Natural killer cell (primary cell): ENCODE measurements around the gene RPN2. TPM values are rescaled to one million over a fixed set of nuclear protein-coding genes. Genes with fewer than 3 reads are reported as not detected.
A peak's percentile ranks its signal among the peaks of the same experiment; 100 is the strongest.

Source experiments
- ATAC-seq, 3 donors: fragments of 150-1000 bp in 2 of 3; fragments of 200-7000 bp in 1 of 3; cut with Tn5 transposase; 1 replicate in 1 of 3; 2 replicates in 2 of 3; pipeline ENCODE4 v1.10.0; 2021; ENCODE audit warnings: mild to moderate bottlenecking in 2 of 3, moderate library complexity in 2 of 3
- DNase-seq, 2 donors: peaks; one replicate each; pipeline versions ENCODE4 v3.0.0 to v3.0.0-alpha.2; 2013 to 2021; ENCODE audit warnings: mixed read lengths in 1 of 2
- H3K27ac ChIP-seq: one replicate; pipeline ENCODE4 v1.5.1; 2013; ENCODE audit warnings: mild to moderate bottlenecking, low read length
- H3K27me3 ChIP-seq: one replicate; pipeline ENCODE4 v1.6.1; 2013; ENCODE audit warnings: low read length; ENCODE audit not compliant: control insufficient read depth, insufficient read depth
- H3K36me3 ChIP-seq: one replicate; pipeline ENCODE4 v1.6.1; 2013; ENCODE audit warnings: low read length; ENCODE audit not compliant: control insufficient read depth, insufficient read depth
- H3K4me1 ChIP-seq: one replicate; pipeline ENCODE4 v1.6.1; 2013; ENCODE audit warnings: low read length; ENCODE audit not compliant: control insufficient read depth, insufficient read depth
- H3K4me3 ChIP-seq: one replicate; pipeline ENCODE4 v1.5.1; 2013; ENCODE audit warnings: low read length
- H3K9me3 ChIP-seq: one replicate; pipeline ENCODE4 v1.6.1; 2013; ENCODE audit warnings: low read length; ENCODE audit not compliant: control insufficient read depth, insufficient read depth
- H3K27ac Mint-ChIP-seq, 2 donors: one replicate each; pipeline ENCODE4 v1.8.0; 2022; ENCODE audit warnings: mild to moderate bottlenecking in 2 of 2, mixed read lengths in 2 of 2, moderate library complexity in 1 of 2
- H3K27me3 Mint-ChIP-seq, 2 donors: one replicate each; pipeline ENCODE4 v1.8.0; 2022; ENCODE audit warnings: low read depth in 2 of 2, mixed read lengths in 2 of 2
- H3K36me3 Mint-ChIP-seq: one replicate; pipeline ENCODE4 v1.8.0; 2022; ENCODE audit warnings: mixed read lengths
- H3K4me1 Mint-ChIP-seq, 2 donors: one replicate each; pipeline ENCODE4 v1.8.0; 2022; ENCODE audit warnings: mixed read lengths in 2 of 2
- H3K4me3 Mint-ChIP-seq: one replicate; pipeline ENCODE4 v1.8.0; 2022; ENCODE audit warnings: mild to moderate bottlenecking, moderate library complexity, mixed read lengths
- H3K9me3 Mint-ChIP-seq, 2 donors: one replicate each; pipeline ENCODE4 v1.8.0; 2022; ENCODE audit warnings: mixed read lengths in 2 of 2
- CTCF ChIP-seq: fragments of 200-600 bp; IDR thresholded peaks from one replicate; pipeline ENCODE4 v1.8.0; 2022; ENCODE audit warnings: antibody characterized with exemption
- WGBS: methylation state at CpG from one replicate; pipeline ENCODE4 v1.1.7; 2013; ENCODE audit warnings: missing lambda C conversion rate; ENCODE audit not compliant: insufficient coverage; 5-methylcytosine and 5-hydroxymethylcytosine counted together
- intact Hi-C: fragments of 100-400 bp; cut with micrococcal nuclease; formaldehyde crosslinking; loops from one replicate; pipeline ENCODE4 v1.14.2; 2022
- total RNA-seq, 4 donors: library from RNA; stranded (reverse); fragments of 120-200 nt in 1 of 4; gene quantifications; one replicate each; pipeline versions ENCODE4 v1.2.3 to v1.2.4, GENCODE V29; 2013 to 2022

RPN2 gene
- total RNA-seq, 3 donors from 2014 or later (not counting 1 experiment from before 2014, with no cell fraction given), result 124 to 136 (median 125) TPM

- Mint-ChIP-seq H3K27ac (no peak overlapping the region), H3K4me3 (no peak overlapping the region), H3K36me3 (no peaks in the 10 kb centered on the region), H3K9me3 (no peaks in the 10 kb centered on the region), H3K4me1 (no peaks in the 10 kb centered on the region), H3K27me3 (peaks cover 5 to 8% of the 10 kb centered on the region in 2 donors)
- no peak overlapping the region for H3K27ac ChIP-seq
- 95% methylated on average over 6 of the region's 6 CpGs for WGBS
- TF ChIP-seq CTCF, result no peak
- peaks cover 7% of the 10 kb centered on the region for H3K4me1 ChIP-seq
- DNase-seq (no peak), ATAC-seq (no peak)
- H3K27me3 ChIP-seq, result no peaks in the 10 kb centered on the region
- no peak overlapping the region for H3K4me3 ChIP-seq
- intact Hi-C loops, result loop anchor here (5.0 kb wide), 1 partner anchor 248 kb away; no protein-coding TSS in a partner anchor
- no peaks in the 10 kb centered on the region for H3K9me3 ChIP-seq
- H3K36me3 ChIP-seq, result no peaks in the 10 kb centered on the region
These were observed 105.6 kb downstream of the RPN2 start for GRCh38 chr20:37284691-37285161.

GRCh38 chr20:37285664-37286374, 106.7 kb downstream of the RPN2 start:
- H3K4me1 Mint-ChIP-seq, result no peaks in the 10 kb centered on the region
- 88% methylated on average over 11 of the region's 12 CpGs for WGBS
- H3K9me3 Mint-ChIP-seq, result no peaks in the 10 kb centered on the region
- H3K4me3 ChIP-seq, result no peak overlapping the region
- ATAC-seq (no peak), DNase-seq (no peak)
- intact Hi-C loops, result loop anchor here (5.0 kb wide), 1 partner anchor 246 kb away; no protein-coding TSS in a partner anchor
- no peak for TF ChIP-seq CTCF
- no peak overlapping the region for H3K27ac Mint-ChIP-seq
- peaks cover 18% of the 10 kb centered on the region for H3K4me1 ChIP-seq
- peaks cover 5 to 8% of the 10 kb centered on the region in 2 donors for H3K27me3 Mint-ChIP-seq
- no peaks in the 10 kb centered on the region for H3K36me3 ChIP-seq
- H3K4me3 Mint-ChIP-seq, result no peak overlapping the region
- no peaks in the 10 kb centered on the region for H3K27me3 ChIP-seq
- no peak overlapping the region for H3K27ac ChIP-seq
- no peaks in the 10 kb centered on the region for H3K9me3 ChIP-seq
- H3K36me3 Mint-ChIP-seq, result no peaks in the 10 kb centered on the region

GRCh38 chr20:37288091-37288490, 109.0 kb downstream of the RPN2 start:
- H3K9me3 Mint-ChIP-seq, result no peaks in the 10 kb centered on the region
- no peak for TF ChIP-seq CTCF
- H3K36me3 ChIP-seq, result no peaks in the 10 kb centered on the region
- intact Hi-C loops, result loop anchor here (5.0 kb wide), 1 partner anchor 244 kb away; no protein-coding TSS in a partner anchor
- WGBS, result 92% methylated on average over 3 of the region's 4 CpGs
- no peak overlapping the region for H3K4me3 ChIP-seq
- H3K27me3 Mint-ChIP-seq, result peaks cover 0 to 5% of the 10 kb centered on the region in 2 donors
- H3K36me3 Mint-ChIP-seq, result no peaks in the 10 kb centered on the region
- no peak overlapping the region for H3K27ac ChIP-seq
- H3K27ac Mint-ChIP-seq, result peak overlapping the region; percentile 90 to 96
- DNase-seq (no peak), ATAC-seq (no peak)
- H3K4me1 Mint-ChIP-seq, result peaks cover 10 to 14% of the 10 kb centered on the region in 2 donors
- no peaks in the 10 kb centered on the region for H3K27me3 ChIP-seq
- peak overlapping the region; percentile 60 for H3K4me3 Mint-ChIP-seq
- H3K9me3 ChIP-seq, result no peaks in the 10 kb centered on the region
- H3K4me1 ChIP-seq, result peaks cover 19% of the 10 kb centered on the region
